ENCODE results near the gene PAXX.

- TF ChIP-seq POLR2A (IDR thresholded peaks at IDR 0.05; ENCODE audit: low read length), result no peak
- TF ChIP-seq GATA1 (IDR thresholded peaks at IDR 0.05; ENCODE audit: low read depth, low read length), result no peak
Measured at GRCh38 chr9:136985027-136985602, 7.1 kb upstream of the PAXX start.
